K562 (cell line): ENCODE results near the gene GLIPR2. TPM values are rescaled to one million over a fixed set of nuclear protein-coding genes. Genes with fewer than 3 reads are reported as not detected.

Source experiments
- ATAC-seq: fragments of 200-7000 bp; cut with Tn5 transposase; 3 replicates; pipeline ENCODE4 v1.9.1; 2020; ENCODE audit warnings: moderate library complexity
- BruUV-seq: library from RNA; stranded (reverse); fragments of 400-500 nt; replicated peaks from 2 replicates; lab custom pipeline; 2021; lab: Mats Ljungman, UMichigan
- CTCF ChIA-PET: fragments of 300-600 bp; formaldehyde crosslinking; extraction: SDS; loops from one replicate; lab custom pipeline; 2021; ENCODE audit warnings: low intra/inter-chr PET ratio; lab: Yijun Ruan, JAX
- POLR2A ChIA-PET: fragments of 300-600, 350-650 bp; sonication (Branson Sonifier 250); formaldehyde crosslinking; extraction: SDS; loops from one replicate; lab custom pipeline; 2021; ENCODE audit warnings: antibody characterized with exemption, inconsistent platforms; lab: Yijun Ruan, JAX
- DNase-seq, 4 experiments: peaks; one replicate each; pipeline versions ENCODE4 v3.0.0 to v3.0.0-alpha.2; 2011 to 2018; ENCODE audit warnings: low spot score in 3 of 4, mixed read lengths in 3 of 4; ENCODE audit errors: extremely low read depth in 1 of 4
- FAIRE-seq: peaks from 2 replicates; lab custom pipeline; 2011; peaks lifted over from hg19 to GRCh38; lab: Jason Lieb, UNC
- H2AFZ ChIP-seq: 2 replicates; pipeline ENCODE4 v1.6.0; 2011; ENCODE audit warnings: low read depth, low read length, control low read depth, inconsistent platforms
- H3K27ac ChIP-seq: fragments of 200-600 bp; 3 replicates; pipeline ENCODE4 v1.8.0; 2011; ENCODE audit warnings: low read depth, mild to moderate bottlenecking, control low read depth, inconsistent platforms, low read length, moderate library complexity, mixed read lengths; ENCODE audit errors: extremely low read depth
- H3K27me3 ChIP-seq, 2 experiments: fragments of 300-600 bp in 1 of 2; 2 replicates in 1 of 2; 3 replicates in 1 of 2; pipeline versions ENCODE4 v1.6.0 to v1.8.0; 2011; ENCODE audit warnings: inconsistent platforms in 2 of 2, low read length in 2 of 2, mild to moderate bottlenecking in 1 of 2, mixed read lengths in 1 of 2, moderate library complexity in 1 of 2; ENCODE audit not compliant: control insufficient read depth in 2 of 2, insufficient read depth in 2 of 2
- H3K36me3 ChIP-seq: fragments of 300-600 bp; 3 replicates; pipeline ENCODE4 v1.8.0; 2011; ENCODE audit warnings: mild to moderate bottlenecking, low read length, inconsistent platforms; ENCODE audit not compliant: control insufficient read depth, insufficient read depth
- H3K4me1 ChIP-seq, 2 experiments: fragments of 200-600 bp in 1 of 2; replicated peaks in 1 of 2; 2 replicates in 1 of 2; 3 replicates in 1 of 2; pipeline versions ENCODE4 v1.5.1 to v1.8.0; 2011; ENCODE audit warnings: inconsistent platforms in 2 of 2, low read length in 2 of 2, mild to moderate bottlenecking in 1 of 2, mixed read lengths in 1 of 2, moderate library complexity in 1 of 2; ENCODE audit not compliant: control insufficient read depth in 2 of 2, insufficient read depth in 2 of 2
- H3K4me2 ChIP-seq: 2 replicates; pipeline ENCODE4 v1.6.1; 2011; ENCODE audit warnings: low read length, control low read depth, inconsistent platforms, mixed read lengths; ENCODE audit not compliant: insufficient read depth
- H3K4me3 ChIP-seq: fragments of 200-600 bp; sonication (generic), shearing (Covaris generic); 2 replicates; pipeline ENCODE4 v1.5.1; 2016; ENCODE audit warnings: control low read depth, inconsistent platforms
- H3K79me2 ChIP-seq: fragments of 200-600 bp; 3 replicates; pipeline ENCODE4 v1.8.0; 2011; ENCODE audit warnings: low read length, inconsistent platforms; ENCODE audit not compliant: control insufficient read depth, insufficient read depth
- H3K9ac ChIP-seq, 2 experiments: 2 replicates each; pipeline versions ENCODE4 v1.6.0 to v1.6.1; 2011; ENCODE audit warnings: low read depth in 2 of 2, low read length in 2 of 2, control low read depth in 1 of 2, inconsistent platforms in 1 of 2, mild to moderate bottlenecking in 1 of 2, mixed read lengths in 1 of 2; ENCODE audit not compliant: insufficient read depth in 1 of 2
- H3K9me1 ChIP-seq: one replicate; pipeline ENCODE4 v1.6.0; 2011; ENCODE audit warnings: inconsistent platforms, mild to moderate bottlenecking, low read length, moderate library complexity; ENCODE audit not compliant: control insufficient read depth, insufficient read depth
- H3K9me3 ChIP-seq: replicated peaks from 2 replicates; pipeline ENCODE4 v1.5.1; 2011; ENCODE audit warnings: low read depth, low read length, inconsistent platforms; ENCODE audit not compliant: control insufficient read depth, insufficient read depth
- H4K20me1 ChIP-seq: replicated peaks from 2 replicates; pipeline ENCODE4 v1.6.1; 2011; ENCODE audit warnings: low read length, inconsistent platforms, mixed read lengths; ENCODE audit not compliant: control insufficient read depth, insufficient read depth
- CBX2 ChIP-seq: fragments of 200-600 bp; sonication (generic); IDR thresholded peaks from one replicate; pipeline ENCODE4 v1.6.1; 2012; ENCODE audit warnings: mild to moderate bottlenecking, low read length, inconsistent platforms; ENCODE audit not compliant: insufficient read depth, poor library complexity, severe bottlenecking
- E2F1 ChIP-seq: sonication (generic); formaldehyde crosslinking; IDR thresholded peaks from 2 replicates; pipeline ENCODE4 v1.8.1; 2023; ENCODE audit warnings: mild to moderate bottlenecking, missing genetic modification reagents, moderate library complexity
- E4F1 ChIP-seq: fragments of 250-450 bp; sonication (Bioruptor Pico); IDR thresholded peaks from 2 replicates; pipeline ENCODE4 v1.5.0; 2021; ENCODE audit warnings: mild to moderate bottlenecking, borderline replicate concordance
- GTF2A2 ChIP-seq: IDR thresholded peaks from 2 replicates; pipeline ENCODE4 v1.6.1; 2016; ENCODE audit warnings: mild to moderate bottlenecking, missing genetic modification characterization, missing compliant biosample characterization
- HLTF ChIP-seq: fragments of 450-650 bp; IDR thresholded peaks from 2 replicates; pipeline ENCODE4 v1.6.1; 2016
- PCBP2 ChIP-seq: fragments of 200-400 bp; formaldehyde crosslinking; IDR thresholded peaks from 2 replicates; pipeline ENCODE4 v1.6.1; 2018; ENCODE audit warnings: low read length, low read depth, mild to moderate bottlenecking, moderate library complexity; ENCODE audit not compliant: poor library complexity, severe bottlenecking
- RBBP5 ChIP-seq: fragments of 200-600 bp; sonication (generic); IDR thresholded peaks from 2 replicates; pipeline ENCODE4 v1.6.1; 2012; ENCODE audit warnings: borderline replicate concordance, mild to moderate bottlenecking, low read length, control low read depth, inconsistent platforms; ENCODE audit not compliant: insufficient read depth, poor library complexity, severe bottlenecking
- SMAD1 ChIP-seq: fragments of 150-350 bp; IDR thresholded peaks from 2 replicates; pipeline ENCODE4 v1.6.1; 2014; ENCODE audit warnings: low read length, low read depth; ENCODE audit not compliant: partially characterized antibody
- TAF15 ChIP-seq: fragments of 200-400 bp; formaldehyde crosslinking; IDR thresholded peaks from 2 replicates; pipeline ENCODE4 v1.6.1; 2017; ENCODE audit warnings: mild to moderate bottlenecking, low read depth, low read length, moderate library complexity
- WHSC1 ChIP-seq: IDR thresholded peaks from one replicate; pipeline ENCODE4 v1.6.1; 2012; ENCODE audit warnings: low read length, control low read depth, inconsistent platforms
- XRCC5 ChIP-seq: fragments of 200-400 bp; formaldehyde crosslinking; IDR thresholded peaks from 2 replicates; pipeline ENCODE4 v1.6.1; 2017; ENCODE audit warnings: low read depth, mild to moderate bottlenecking, low read length
- ZEB2 ChIP-seq: fragments of 450-650 bp; IDR thresholded peaks from 2 replicates; pipeline ENCODE4 v1.6.1; 2016
- ZFP36 ChIP-seq: fragments of 150-350 bp; IDR thresholded peaks from 2 replicates; pipeline ENCODE4 v1.6.1; 2018; ENCODE audit warnings: low read length, low read depth; ENCODE audit not compliant: partially characterized antibody
- WGBS: fragments of 100-300 bp; shearing (Covaris generic); methylation state at CpG from one replicate; pipeline ENCODE4 v1.1.6; 2016; ENCODE audit warnings: low coverage, mixed read lengths; ENCODE audit not compliant: insufficient coverage; ENCODE audit errors: missing lambda C conversion rate; 5-methylcytosine and 5-hydroxymethylcytosine counted together
- in situ Hi-C: fragments of 300-500 bp; cut with MboI; formaldehyde crosslinking; loops from 4 replicates; pipeline ENCODE4 v1.15.0; 2018; ENCODE audit warnings: inconsistent platforms, mixed read lengths
- intact Hi-C: fragments of 100-400 bp; cut with micrococcal nuclease; formaldehyde crosslinking; loops from 2 replicates; pipeline ENCODE4 v1.14.2; 2022
- polyA plus RNA-seq, 8 experiments: library from polyadenylated mRNA; depleted of rRNA in 4 of 8; stranded (reverse) in 5 of 8; unstranded in 3 of 8; fragments of >200 nt; fragmentation: Nextera tagmentation in 2 of 8; fragmentation: Illumina TruSeq in 1 of 8; extraction: Ambion mirVana in 2 of 8; extraction: Trizol in 1 of 8; gene quantifications; 2 replicates each; pipeline versions ENCODE4 v1.2.1 to v1.2.3, GENCODE V29; 2011 to 2014; ENCODE audit warnings: inconsistent platforms in 1 of 8, missing spikeins in 1 of 8
- total RNA-seq, 7 experiments: library from RNA; depleted of rRNA in 6 of 7; stranded (reverse); fragments of >200 nt in 6 of 7; fragmentation: Illumina TruSeq in 2 of 7; extraction: Trizol in 2 of 7; gene quantifications; 2 replicates each; pipeline versions ENCODE4 v1.2.1 to v1.2.3, GENCODE V29; 2011 to 2021; ENCODE audit warnings: low replicate concordance in 1 of 7

The GLIPR2 gene
- total and polyA plus RNA-seq, 9 of the 15 experiments (the other 6 are each of a cell fraction or from before 2014, with no cell fraction given): 1.4 to 8.8 (median 2.9) TPM

GRCh38 chr9:36121971-36122370 lies 14.6 kb upstream of the GLIPR2 start:
- Histone ChIP-seq H2AFZ (no peak overlapping the region), H3K4me1 (no peaks in the 10 kb centered on the region; a peak in 2 of 5 replicates), H3K27me3 (peaks cover 0 to 8% of the 10 kb centered on the region in 2 experiments; a peak in 3 of 5 replicates), H4K20me1 (no peaks in the 10 kb centered on the region), H3K4me3 (no peak overlapping the region), H3K36me3 (no peaks in the 10 kb centered on the region), H3K9me1 (no peaks in the 10 kb centered on the region), H3K9me3 (no peaks in the 10 kb centered on the region), H3K27ac (no peak overlapping the region), H3K9ac (no peak overlapping the region), H3K79me2 (no peaks in the 10 kb centered on the region), H3K4me2 (no peak overlapping the region)
- in situ Hi-C loops (no loop called here), intact Hi-C loops (no loop called here)
- 10% methylated on average over 7 of the region's 7 CpGs for WGBS
- DNase-seq (no peak), FAIRE-seq (no peak), ATAC-seq (no peak)
- ChIA-PET POLR2A (no interaction called here), CTCF (no interaction called here)
- TF ChIP-seq CBX2 (no peak), SMAD1 (no peak), HLTF (no peak), XRCC5 (no peak), ZEB2 (no peak), RBBP5 (no peak), WHSC1 (no peak)
- BruUV-seq: no TSS peak

- Histone ChIP-seq H3K4me2 (no peak overlapping the region), H3K9me1 (no peaks in the 10 kb centered on the region), H4K20me1 (no peaks in the 10 kb centered on the region), H3K9me3 (no peaks in the 10 kb centered on the region), H3K4me1 (no peaks in the 10 kb centered on the region; a peak in 2 of 5 replicates), H3K27me3 (peaks cover 0 to 8% of the 10 kb centered on the region in 2 experiments; a peak in 3 of 5 replicates), H3K36me3 (no peaks in the 10 kb centered on the region), H3K9ac (no peak overlapping the region), H3K27ac (no peak overlapping the region), H2AFZ (no peak overlapping the region), H3K79me2 (no peaks in the 10 kb centered on the region), H3K4me3 (no peak overlapping the region)
- ATAC-seq (no peak), DNase-seq (no peak), FAIRE-seq (no peak)
- CTCF ChIA-PET: no interaction called here
- WGBS: 14% methylated on average over 2 of the region's 2 CpGs
- BruUV-seq: no TSS peak
- intact Hi-C loops: no loop called here
- POLR2A ChIA-PET: no interaction called here
- in situ Hi-C loops: no loop called here
- TF ChIP-seq TAF15 (no peak), E4F1 (CRISPR knock-in tag) (no peak), ZFP36 (no peak), E2F1 (CRISPR knock-in tag) (no peak), GTF2A2 (tag) (no peak), PCBP2 (no peak)
These were observed 13.0 kb upstream of the GLIPR2 start for GRCh38 chr9:36123515-36123914.
